HEK293 (cell line): ENCODE results near the gene CMBL.

ENCODE experiments used
- CTCF ChIA-PET: fragments of 350-600 bp; formaldehyde crosslinking; extraction: SDS; loops from one replicate; lab custom pipeline; 2021; ENCODE audit warnings: antibody characterized with exemption; lab: Yijun Ruan, JAX
- POLR2A ChIA-PET: fragments of 300-600 bp; formaldehyde crosslinking; extraction: SDS; loops from one replicate; lab custom pipeline; 2020; ENCODE audit warnings: antibody characterized with exemption, inconsistent platforms; lab: Yijun Ruan, JAX
- H3K27ac ChIP-seq: fragments of 200-500 bp; sonication (Bioruptor generic); 2 replicates; pipeline ENCODE4 v1.5.1; 2014; ENCODE audit warnings: low read depth, low read length, control low read depth, inconsistent platforms; ENCODE audit errors: extremely low read depth
- H3K36me3 ChIP-seq, 2 experiments: fragments of 200-500 bp in 1 of 2; sonication (Bioruptor generic) in 1 of 2; 1 replicate in 1 of 2; 2 replicates in 1 of 2; pipeline ENCODE4 v1.5.1; 2014 to 2017; ENCODE audit warnings: inconsistent platforms in 2 of 2, low read length in 2 of 2; ENCODE audit not compliant: control insufficient read depth in 2 of 2, insufficient read depth in 1 of 2
- H3K4me1 ChIP-seq: fragments of 200-500 bp; sonication (Bioruptor generic); 2 replicates; pipeline ENCODE4 v1.5.1; 2014; ENCODE audit warnings: mild to moderate bottlenecking, low read length, inconsistent platforms; ENCODE audit not compliant: control insufficient read depth, insufficient read depth
- H3K4me3 ChIP-seq: 2 replicates; pipeline ENCODE4 v1.5.1; 2011; ENCODE audit warnings: low read depth, mild to moderate bottlenecking, control low read depth, low read length, moderate library complexity
- H3K9me3 ChIP-seq: fragments of 200-500 bp; sonication (Bioruptor generic); 2 replicates; pipeline ENCODE4 v1.5.1; 2014; ENCODE audit warnings: low read depth, low read length, inconsistent platforms; ENCODE audit not compliant: control insufficient read depth, insufficient read depth
- ATF2 ChIP-seq: fragments of 450-650 bp; formaldehyde crosslinking; IDR thresholded peaks from 2 replicates; pipeline ENCODE4 v1.5.1; 2016; ENCODE audit warnings: missing biosample characterization, missing genetic modification characterization, low read depth
- KLF17 ChIP-seq: fragments of 450-650 bp; formaldehyde crosslinking; IDR thresholded peaks from 2 replicates; pipeline ENCODE4 v1.5.1; 2016; ENCODE audit warnings: missing biosample characterization, missing genetic modification characterization
- MYNN ChIP-seq: fragments of 450-650 bp; formaldehyde crosslinking; IDR thresholded peaks from 2 replicates; pipeline ENCODE4 v1.5.1; 2016; ENCODE audit warnings: missing biosample characterization, missing genetic modification characterization, borderline replicate concordance
- OVOL3 ChIP-seq: fragments of 450-650 bp; formaldehyde crosslinking; IDR thresholded peaks from 2 replicates; pipeline ENCODE4 v1.5.1; 2016; ENCODE audit warnings: missing biosample characterization, missing genetic modification characterization
- ZBTB6 ChIP-seq: fragments of 450-650 bp; formaldehyde crosslinking; IDR thresholded peaks from 2 replicates; pipeline ENCODE4 v1.5.1; 2017; ENCODE audit warnings: missing biosample characterization, missing genetic modification characterization
- ZNF132 ChIP-seq: fragments of 450-650 bp; formaldehyde crosslinking; IDR thresholded peaks from 2 replicates; pipeline ENCODE4 v1.5.1; 2017; ENCODE audit warnings: missing biosample characterization, missing genetic modification characterization, borderline replicate concordance
- ZNF140 ChIP-seq: fragments of 450-650 bp; formaldehyde crosslinking; IDR thresholded peaks from 2 replicates; pipeline ENCODE4 v1.5.1; 2016; ENCODE audit warnings: missing biosample characterization, missing genetic modification characterization
- ZNF18 ChIP-seq: fragments of 450-650 bp; formaldehyde crosslinking; IDR thresholded peaks from 2 replicates; pipeline ENCODE4 v1.5.1; 2016; ENCODE audit warnings: missing biosample characterization, missing genetic modification characterization
- ZNF302 ChIP-seq: fragments of 450-650 bp; formaldehyde crosslinking; IDR thresholded peaks from 2 replicates; pipeline ENCODE4 v1.5.1; 2016; ENCODE audit warnings: missing biosample characterization, missing genetic modification characterization, low read depth
- ZNF426 ChIP-seq: fragments of 450-650 bp; formaldehyde crosslinking; IDR thresholded peaks from 2 replicates; pipeline ENCODE4 v1.5.1; 2017; ENCODE audit warnings: missing biosample characterization, missing genetic modification characterization, mild to moderate bottlenecking, inconsistent platforms, moderate library complexity
- ZNF514 ChIP-seq: fragments of 450-650 bp; formaldehyde crosslinking; IDR thresholded peaks from 2 replicates; pipeline ENCODE4 v1.5.1; 2016; ENCODE audit warnings: missing biosample characterization, missing genetic modification characterization
- ZNF529 ChIP-seq: fragments of 450-650 bp; formaldehyde crosslinking; IDR thresholded peaks from 2 replicates; pipeline ENCODE4 v1.5.1; 2017; ENCODE audit warnings: missing genetic modification characterization, missing biosample characterization; ENCODE audit not compliant: insufficient replicate concordance
- ZNF692 ChIP-seq: fragments of 450-650 bp; formaldehyde crosslinking; IDR thresholded peaks from 2 replicates; pipeline ENCODE4 v1.5.1; 2016; ENCODE audit warnings: missing biosample characterization, missing genetic modification characterization
- ZNF704 ChIP-seq: fragments of 450-650 bp; formaldehyde crosslinking; IDR thresholded peaks from 2 replicates; pipeline ENCODE4 v1.5.1; 2016; ENCODE audit warnings: missing biosample characterization, missing genetic modification characterization
- ZNF76 ChIP-seq: fragments of 450-650 bp; formaldehyde crosslinking; IDR thresholded peaks from 2 replicates; pipeline ENCODE4; 2016; ENCODE audit warnings: low read depth, missing biosample characterization, missing genetic modification characterization, borderline replicate concordance
- ZNF791 ChIP-seq: fragments of 450-650 bp; formaldehyde crosslinking; IDR thresholded peaks from 2 replicates; pipeline ENCODE4 v1.5.1; 2016; ENCODE audit warnings: missing biosample characterization, missing genetic modification characterization
- ZSCAN18 ChIP-seq: fragments of 450-650 bp; formaldehyde crosslinking; IDR thresholded peaks from 2 replicates; pipeline ENCODE4 v1.5.1; 2016; ENCODE audit warnings: missing biosample characterization, missing genetic modification characterization

The CMBL gene

GRCh38 chr5:10279328-10279727, 28.4 kb downstream of the CMBL start:
- POLR2A ChIA-PET = interaction anchor here (0.7 kb wide), 1 partner anchor 18 kb away, joined by 3 read pairs; no protein-coding TSS in a partner anchor
- Histone ChIP-seq H3K36me3 (no peaks in the 10 kb centered on the region; a peak in 1 of 3 replicates), H3K27ac (no peak overlapping the region), H3K9me3 (no peaks in the 10 kb centered on the region), H3K4me3 (no peak overlapping the region), H3K4me1 (no peaks in the 10 kb centered on the region)
- CTCF ChIA-PET = interaction anchor here (0.5 to 0.8 kb wide), 5 partner anchors 14 to 318 kb away, joined by 3 to 4 read pairs (median 3); no protein-coding TSS in a partner anchor
- no peak for TF ChIP-seq MYNN (tag by site-specific recombination)
- no peak for TF ChIP-seq ZNF426 (tag by site-specific recombination)
- TF ChIP-seq ZNF302 (tag by site-specific recombination) = no peak
- TF ChIP-seq ZNF514 (tag by site-specific recombination) = no peak
- no peak for TF ChIP-seq ZNF76 (tag by site-specific recombination)
- TF ChIP-seq ZSCAN18 (tag by site-specific recombination) = no peak
- no peak for TF ChIP-seq KLF17 (tag by site-specific recombination)
- no peak for TF ChIP-seq ZNF132 (tag by site-specific recombination)
- no peak for TF ChIP-seq ZNF791 (tag by site-specific recombination)
- no peak for TF ChIP-seq OVOL3 (tag by site-specific recombination)
- TF ChIP-seq ZNF692 (tag by site-specific recombination) = no peak
- no peak for TF ChIP-seq ZNF704 (tag by site-specific recombination)
- no peak for TF ChIP-seq ZBTB6 (tag by site-specific recombination)
- no peak for TF ChIP-seq ZNF529 (tag by site-specific recombination)
- TF ChIP-seq ATF2 (tag by site-specific recombination) = no peak
- TF ChIP-seq ZNF18 (tag by site-specific recombination) = no peak
- TF ChIP-seq ZNF140 (tag by site-specific recombination) = no peak
